Measurements from ENCODE around the gene PDE7B. TPM values are rescaled to one million over a fixed set of nuclear protein-coding genes. Genes with fewer than 3 reads are reported as not detected.
"Not testable (repeated sequence)": the region's sequence is repeated elsewhere in the genome, so short reads cannot be mapped to it uniquely, and the experiment has no call there.

The PDE7B gene
- total RNA-seq, 1 experiment from 2014 or later, result 7.1 TPM

- no peak for DNase-seq (ENCODE audit: low read depth, low spot score)
- in situ Hi-C loops (cut with HindIII; ENCODE audit: low pct_unique_long_range_greater_than_20kb, low sequenced_read_pairs), result no loop called here
Measured at GRCh38 chr6:136125585-136125984, 274.1 kb downstream of the PDE7B start.

- no peak for DNase-seq (ENCODE audit: low read depth, low spot score)
- in situ Hi-C loops (cut with HindIII; ENCODE audit: low pct_unique_long_range_greater_than_20kb, low sequenced_read_pairs), result no loop called here
Measured at GRCh38 chr6:136127873-136128272, 276.4 kb downstream of the PDE7B start.

DNA sequence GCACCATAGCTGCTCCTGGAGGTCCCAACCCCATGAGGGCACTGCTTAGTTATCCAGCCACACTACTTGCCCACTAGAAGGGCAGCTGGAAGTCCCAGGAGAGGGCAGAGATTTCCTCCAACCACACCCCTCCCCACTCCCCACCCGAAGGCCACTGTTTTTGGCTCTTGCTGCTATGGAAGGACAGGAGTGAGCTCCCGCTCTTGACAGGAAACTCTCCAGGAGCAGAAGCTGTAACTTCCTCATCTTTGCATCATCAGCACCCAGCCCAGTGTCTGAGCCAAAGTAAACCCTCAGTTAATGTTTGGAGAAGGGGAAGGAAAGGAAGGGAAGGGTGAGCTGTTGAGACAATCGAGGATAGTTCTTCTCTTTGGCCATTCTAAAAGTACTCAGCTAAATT is 277.9 kb downstream of the PDE7B start:
- in situ Hi-C loops (cut with HindIII; ENCODE audit: low pct_unique_long_range_greater_than_20kb, low sequenced_read_pairs), result no loop called here
- no peak for DNase-seq (ENCODE audit: low read depth, low spot score)

- in situ Hi-C loops (cut with HindIII; ENCODE audit: low pct_unique_long_range_greater_than_20kb, low sequenced_read_pairs), result no loop called here
Measured at GRCh38 chr6:136134268-136134667, 282.8 kb downstream of the PDE7B start.

DNA sequence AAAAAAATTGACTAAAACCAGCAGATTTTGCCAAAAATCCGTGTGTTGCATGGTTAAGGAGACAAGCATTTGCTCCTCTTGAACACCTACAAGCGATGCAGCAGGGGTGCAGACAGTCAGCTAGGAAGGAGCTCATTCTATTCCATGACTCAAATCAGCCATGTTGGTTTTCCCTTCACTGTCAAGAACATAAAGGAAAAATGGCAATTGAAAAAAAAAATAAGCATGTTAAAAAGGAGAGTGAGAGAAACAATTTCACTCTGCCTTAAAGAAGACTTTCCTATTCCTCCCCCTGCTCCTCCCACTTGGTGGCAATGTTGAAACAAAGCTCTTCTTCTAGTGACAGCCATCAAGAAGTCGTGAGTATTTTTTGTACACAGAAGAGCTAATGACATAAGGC is 283.2 kb downstream of the PDE7B start:
- in situ Hi-C loops (cut with HindIII; ENCODE audit: low pct_unique_long_range_greater_than_20kb, low sequenced_read_pairs), result no loop called here
- no peak for DNase-seq (ENCODE audit: low read depth, low spot score)

More at GRCh38 chr6:136134268-136134667, 282.8 kb downstream of the PDE7B start:
- DNase-seq (ENCODE audit: low read depth, low spot score), result no peak

DNA sequence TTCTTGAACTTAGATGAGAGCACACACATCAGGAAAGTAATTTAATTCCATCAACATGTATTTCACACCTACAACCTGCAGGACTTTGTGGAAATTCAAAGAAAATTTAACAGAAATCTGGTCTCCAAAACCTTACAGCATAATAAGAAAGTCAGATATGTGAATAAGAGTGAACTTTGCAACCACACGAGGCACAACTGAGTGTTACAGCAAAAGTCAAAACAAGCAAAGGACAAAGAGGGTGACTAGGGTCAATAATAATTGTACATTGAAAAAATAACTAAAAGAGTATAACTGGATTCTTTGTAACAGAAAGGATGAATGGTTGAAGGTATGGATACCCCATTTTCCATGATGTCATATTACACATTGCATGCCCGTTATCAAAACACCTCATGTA is 284.8 kb downstream of the PDE7B start:
- in situ Hi-C loops (cut with HindIII; ENCODE audit: low pct_unique_long_range_greater_than_20kb, low sequenced_read_pairs), result no loop called here
- no peak for DNase-seq (ENCODE audit: low read depth, low spot score)

DNA sequence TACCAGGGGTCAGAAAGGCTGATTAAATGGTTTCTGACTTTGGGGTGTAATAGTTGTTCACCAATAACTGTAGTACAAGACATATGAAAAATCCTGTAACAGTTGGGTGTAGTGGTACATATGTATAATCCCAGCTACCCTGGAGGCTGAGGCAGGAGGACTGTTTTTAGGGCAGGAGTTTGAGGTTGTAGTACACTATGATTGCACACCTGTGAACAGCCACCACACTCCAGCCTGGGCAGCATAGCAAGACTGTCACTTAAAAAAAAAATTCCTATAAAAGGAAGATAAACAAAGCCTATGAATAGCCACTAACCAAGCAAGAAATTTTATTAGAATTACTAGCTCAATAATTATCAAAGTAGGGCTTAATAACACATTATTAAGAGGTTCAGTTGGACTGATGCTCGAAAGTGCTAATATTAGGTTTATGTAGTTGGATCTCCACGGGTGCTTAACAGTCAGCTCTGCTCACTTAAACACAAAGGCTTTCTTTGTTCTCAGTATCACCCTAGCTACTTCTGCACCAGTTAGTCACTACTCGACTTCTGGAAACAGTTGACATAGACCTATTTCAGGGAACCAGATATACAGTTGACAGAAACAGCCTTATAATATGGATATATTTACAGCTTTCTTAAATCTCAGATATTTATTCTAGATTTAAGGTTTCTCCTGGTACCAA is 285.6 kb downstream of the PDE7B start:
- in situ Hi-C loops (cut with HindIII; ENCODE audit: low pct_unique_long_range_greater_than_20kb, low sequenced_read_pairs), result no loop called here

GRCh38 chr6:136137739-136138402 is 286.4 kb downstream of the PDE7B start:
- in situ Hi-C loops (cut with HindIII; ENCODE audit: low pct_unique_long_range_greater_than_20kb, low sequenced_read_pairs), result no loop called here
- no peak for DNase-seq (ENCODE audit: low read depth, low spot score)

More for the DNA sequence above, 285.6 kb downstream of the PDE7B start:
- DNase-seq (ENCODE audit: low read depth, low spot score), result peak; percentile 70

DNA sequence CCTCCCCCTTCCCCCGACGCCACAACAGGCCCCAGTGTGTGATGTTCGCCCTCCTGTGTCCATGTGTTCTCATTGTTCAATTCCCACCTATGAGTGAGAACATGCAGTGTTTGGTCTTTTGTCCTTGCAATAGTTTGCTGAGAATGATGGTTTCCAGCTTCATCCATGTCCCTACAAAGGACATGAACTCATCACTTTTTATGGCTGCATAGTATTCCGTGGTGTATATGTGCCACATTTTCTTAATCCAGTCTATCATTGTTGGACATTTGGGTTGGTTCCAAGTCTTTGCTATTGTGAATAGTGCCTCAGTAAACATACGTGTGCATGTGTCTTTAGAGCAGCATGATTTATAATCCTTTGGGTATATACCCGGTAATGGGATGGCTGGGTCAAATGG is 287.6 kb downstream of the PDE7B start:
- in situ Hi-C loops (cut with HindIII; ENCODE audit: low pct_unique_long_range_greater_than_20kb, low sequenced_read_pairs); DNase-seq (ENCODE audit: low read depth, low spot score): not testable (repeated sequence)

DNA sequence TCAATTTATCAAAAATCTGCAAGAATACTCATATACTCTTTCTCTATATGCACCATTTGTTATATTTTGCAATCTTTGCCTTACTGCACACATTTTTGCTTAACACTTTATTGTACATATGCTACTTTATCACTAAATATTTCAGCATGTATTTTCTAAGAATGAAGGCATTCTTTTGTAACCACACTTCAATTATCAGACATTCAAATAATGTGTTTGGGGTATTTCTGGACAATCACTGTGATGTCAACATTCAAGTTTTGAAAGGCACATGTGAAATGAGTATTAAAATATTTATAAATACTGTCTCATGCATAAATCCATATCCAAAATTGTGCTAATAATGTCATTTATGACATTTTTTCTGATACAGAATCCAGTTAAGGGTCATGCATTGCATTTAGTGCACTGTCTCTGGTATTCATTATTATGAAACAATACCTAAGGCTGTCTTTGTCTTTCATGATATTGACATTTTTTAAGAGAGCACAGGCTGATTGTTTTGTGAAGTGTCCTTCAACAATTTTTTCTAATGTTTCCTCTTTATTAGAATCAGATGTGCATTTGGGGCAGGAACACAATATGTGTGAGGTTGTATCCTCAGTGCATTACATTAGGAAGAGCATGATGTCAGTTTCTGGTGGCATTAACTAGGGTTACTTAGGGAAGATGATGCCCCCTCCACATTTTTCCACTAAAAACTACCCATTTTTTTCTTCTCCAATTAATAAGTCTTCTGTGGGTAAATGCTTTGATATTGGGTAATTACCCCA is 292.9 kb downstream of the PDE7B start:
- DNase-seq (ENCODE audit: low read depth, low spot score), result no peak
- in situ Hi-C loops (cut with HindIII; ENCODE audit: low pct_unique_long_range_greater_than_20kb, low sequenced_read_pairs), result no loop called here

GRCh38 chr6:136146130-136146529 is 294.6 kb downstream of the PDE7B start:
- in situ Hi-C loops (cut with HindIII; ENCODE audit: low pct_unique_long_range_greater_than_20kb, low sequenced_read_pairs), result no loop called here
- no peak for DNase-seq (ENCODE audit: low read depth, low spot score)

GRCh38 chr6:136147342-136147741 is 295.8 kb downstream of the PDE7B start:
- in situ Hi-C loops (cut with HindIII; ENCODE audit: low pct_unique_long_range_greater_than_20kb, low sequenced_read_pairs), result no loop called here
- no peak for DNase-seq (ENCODE audit: low read depth, low spot score)

DNA sequence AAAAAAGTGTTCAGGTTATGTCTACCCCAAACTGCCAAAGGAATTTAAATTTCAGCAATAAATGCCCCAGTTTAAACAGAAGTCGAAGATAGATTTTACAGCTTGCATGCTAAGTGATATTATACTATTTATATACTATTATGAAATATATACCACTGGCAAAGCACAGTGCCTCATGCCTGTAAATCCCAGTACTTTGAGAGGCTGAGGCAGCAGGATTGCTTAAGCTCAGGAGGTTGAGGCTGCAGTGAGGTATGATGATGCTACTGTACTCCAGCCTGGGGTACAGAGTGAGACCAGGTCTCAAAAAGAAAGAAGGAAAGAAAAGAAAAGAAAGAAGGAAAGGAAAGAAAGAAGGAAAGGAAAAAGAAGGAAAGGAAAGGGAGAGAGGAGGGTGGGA is 296.6 kb downstream of the PDE7B start:
- in situ Hi-C loops (cut with HindIII; ENCODE audit: low pct_unique_long_range_greater_than_20kb, low sequenced_read_pairs), result no loop called here

DNA sequence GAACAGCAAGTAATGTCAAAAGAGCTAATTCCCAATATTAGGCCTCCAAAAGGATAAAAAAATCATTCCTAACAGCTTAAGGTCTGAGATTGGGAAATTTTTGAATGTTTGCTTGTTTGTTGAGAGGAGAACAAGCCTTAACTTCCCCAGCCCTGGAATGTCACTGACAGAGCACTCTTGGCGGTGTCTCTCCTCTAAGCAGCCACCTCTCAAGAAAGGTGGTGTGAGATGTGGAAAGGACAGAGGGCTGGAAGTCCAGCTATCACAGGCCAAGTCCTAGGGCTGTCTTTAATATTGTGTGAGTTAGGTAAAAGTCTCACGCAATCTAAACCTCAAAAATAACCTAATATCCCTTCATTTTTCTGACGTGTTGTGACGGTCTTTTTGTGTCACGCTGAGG is 297.0 kb downstream of the PDE7B start:
- peak; percentile 51 for DNase-seq (ENCODE audit: low read depth, low spot score)
- in situ Hi-C loops (cut with HindIII; ENCODE audit: low pct_unique_long_range_greater_than_20kb, low sequenced_read_pairs), result no loop called here

More for the DNA sequence above, 296.6 kb downstream of the PDE7B start:
- DNase-seq (ENCODE audit: low read depth, low spot score), result no peak

- in situ Hi-C loops (cut with HindIII; ENCODE audit: low pct_unique_long_range_greater_than_20kb, low sequenced_read_pairs), result no loop called here
Measured at GRCh38 chr6:136149311-136149710, 297.8 kb downstream of the PDE7B start.

GRCh38 chr6:136150961-136151360 is 299.5 kb downstream of the PDE7B start:
- DNase-seq (ENCODE audit: low read depth, low spot score), result no peak
- in situ Hi-C loops (cut with HindIII; ENCODE audit: low pct_unique_long_range_greater_than_20kb, low sequenced_read_pairs), result no loop called here

More at GRCh38 chr6:136149311-136149710, 297.8 kb downstream of the PDE7B start:
- DNase-seq (ENCODE audit: low read depth, low spot score), result peak; percentile 96

DNA sequence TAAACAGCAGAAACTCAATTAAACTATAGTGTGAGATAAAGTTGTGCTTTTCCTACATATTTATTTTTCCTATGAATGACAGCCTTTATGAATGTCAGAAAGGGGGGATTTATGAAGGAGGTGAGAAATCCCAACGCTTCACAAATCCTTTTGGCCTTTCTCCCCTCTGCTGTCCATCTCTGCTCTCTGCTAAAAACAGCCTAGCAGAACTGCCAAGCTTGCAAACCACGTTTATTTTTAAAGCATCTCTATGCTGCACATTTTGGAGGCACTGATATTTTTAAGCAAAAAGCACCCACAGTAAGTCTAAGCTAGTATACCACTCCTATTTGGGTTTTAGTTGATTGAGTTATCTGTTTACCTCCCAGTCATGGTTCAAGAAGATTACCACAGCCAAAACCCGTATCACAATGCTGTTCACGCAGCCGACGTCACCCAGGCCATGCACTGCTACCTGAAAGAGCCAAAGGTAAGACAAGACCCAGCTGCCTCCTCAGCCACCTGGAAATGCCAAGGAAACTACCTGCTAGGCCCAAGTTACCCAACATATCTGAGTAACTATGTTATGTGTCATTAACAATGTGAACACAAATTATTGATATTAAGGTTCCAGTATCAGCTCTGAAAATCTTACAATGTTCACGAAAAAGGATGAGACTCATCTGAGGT is 302.3 kb downstream of the PDE7B start:
- in situ Hi-C loops (cut with HindIII; ENCODE audit: low pct_unique_long_range_greater_than_20kb, low sequenced_read_pairs), result no loop called here
- no peak for DNase-seq (ENCODE audit: low read depth, low spot score)

GRCh38 chr6:136155191-136155590 is 303.7 kb downstream of the PDE7B start:
- in situ Hi-C loops (cut with HindIII; ENCODE audit: low pct_unique_long_range_greater_than_20kb, low sequenced_read_pairs), result no loop called here
- DNase-seq (ENCODE audit: low read depth, low spot score), result no peak
